PC-3 (cell line): ENCODE data around the gene EPS8L2.

Source experiments
- CTCF ChIP-seq: fragments of 300-600 bp; sonication (generic); conservative IDR thresholded peaks from 2 replicates; pipeline ENCODE4 v1.5.1; 2017; ENCODE audit warnings: antibody characterized with exemption, low read depth, mild to moderate bottlenecking, low read length
- EZH2 ChIP-seq: fragments of 300-600 bp; sonication (generic); IDR thresholded peaks from one replicate; pipeline ENCODE4 v1.6.1; 2017; ENCODE audit warnings: antibody characterized with exemption, mild to moderate bottlenecking, low read length; ENCODE audit not compliant: unreplicated experiment
- EZH2phosphoT487 ChIP-seq: fragments of 300-600 bp; sonication (generic); IDR thresholded peaks from 2 replicates; pipeline ENCODE4 v1.6.1; 2018; ENCODE audit warnings: mild to moderate bottlenecking, antibody characterized with exemption, low read length, borderline replicate concordance

DNA sequence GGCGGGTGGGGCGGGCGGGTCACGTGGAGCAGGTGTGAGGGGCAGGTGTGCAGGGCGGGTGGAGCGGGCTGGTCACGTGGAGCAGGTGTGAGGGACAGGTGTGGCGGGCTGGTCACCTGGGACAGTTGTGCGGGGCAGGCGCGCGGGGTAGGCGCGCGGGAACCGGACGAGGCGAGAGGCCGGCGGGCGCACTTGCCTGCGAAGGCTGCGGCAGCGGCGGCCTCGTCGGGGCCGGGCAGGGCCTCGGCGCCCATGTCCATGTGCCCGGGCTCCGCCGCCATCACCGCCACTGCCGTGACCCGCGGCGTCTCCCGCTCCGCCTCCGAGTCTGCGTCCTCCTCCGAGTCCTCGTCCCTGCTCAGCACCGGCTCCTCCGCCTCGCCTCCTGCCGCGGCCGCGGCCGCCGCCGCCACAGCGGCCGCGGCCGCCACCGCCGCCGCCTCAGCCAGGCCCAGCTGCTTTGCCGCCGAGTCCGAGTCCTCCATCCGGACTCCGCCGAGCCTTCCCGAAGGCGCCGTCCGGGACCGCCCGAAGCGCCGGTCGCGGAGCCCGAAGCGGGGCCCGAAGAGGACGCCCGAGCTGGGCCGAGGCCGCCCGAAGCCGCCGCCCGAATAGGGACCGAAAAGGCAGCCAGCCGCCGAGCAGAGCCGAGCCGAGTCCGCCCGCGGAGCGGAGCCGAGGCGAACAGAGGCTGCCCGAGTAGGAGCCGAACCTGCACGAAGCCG lies 11.3 kb upstream of the EPS8L2 start, which contains the start of gene DEAF1:
- TF ChIP-seq EZH2phosphoT487 (no peak), CTCF (no peak), EZH2 (no peak)
